KG1 (cell line): Measurements from ENCODE around the gene MAP4K4.

Experiments used
- DNase-seq: peaks from one replicate; lab custom pipeline; 2025; lab: John Stamatoyannopoulos, UW

Gene MAP4K4

DNA sequence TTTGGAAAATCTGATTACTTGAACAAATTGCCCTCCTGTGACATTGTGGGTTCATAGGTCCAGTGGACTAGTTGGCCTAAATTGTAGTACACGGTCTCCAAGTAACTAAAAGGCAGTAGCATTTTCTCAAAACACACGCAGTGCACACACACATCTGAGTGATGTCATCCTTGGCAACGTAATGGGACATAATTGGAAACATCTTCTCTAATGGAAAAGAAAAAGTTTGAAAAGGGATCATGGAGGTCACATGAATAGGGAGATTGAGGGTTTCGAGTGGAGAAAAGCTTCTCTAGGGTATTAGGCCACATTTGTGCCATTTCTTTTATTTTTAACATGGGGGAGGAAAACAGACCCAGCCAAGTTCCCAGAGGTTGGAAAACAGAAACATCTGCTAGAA lies 93.3 kb downstream of the MAP4K4 start:
- DNase-seq: no peak

DNA sequence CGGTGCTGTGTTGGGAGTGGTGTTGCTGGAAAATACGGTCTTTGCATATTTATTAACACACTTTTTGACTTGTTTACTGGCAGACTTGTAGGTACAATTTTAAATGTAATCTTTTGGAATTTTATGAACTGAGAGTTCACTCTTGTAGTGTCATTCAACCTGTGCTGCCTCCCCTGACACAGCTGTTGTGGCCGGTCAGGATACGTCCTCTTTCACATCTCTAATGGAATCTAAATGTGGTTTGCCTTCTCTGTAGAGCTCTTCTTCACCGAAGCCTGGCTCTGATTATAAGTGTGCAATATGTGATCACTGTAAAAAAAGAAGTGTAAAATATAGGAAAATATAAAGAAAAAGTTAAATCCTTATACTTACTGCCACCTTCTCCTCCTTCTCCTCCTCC lies 94.7 kb downstream of the MAP4K4 start:
- DNase-seq: no peak

DNA sequence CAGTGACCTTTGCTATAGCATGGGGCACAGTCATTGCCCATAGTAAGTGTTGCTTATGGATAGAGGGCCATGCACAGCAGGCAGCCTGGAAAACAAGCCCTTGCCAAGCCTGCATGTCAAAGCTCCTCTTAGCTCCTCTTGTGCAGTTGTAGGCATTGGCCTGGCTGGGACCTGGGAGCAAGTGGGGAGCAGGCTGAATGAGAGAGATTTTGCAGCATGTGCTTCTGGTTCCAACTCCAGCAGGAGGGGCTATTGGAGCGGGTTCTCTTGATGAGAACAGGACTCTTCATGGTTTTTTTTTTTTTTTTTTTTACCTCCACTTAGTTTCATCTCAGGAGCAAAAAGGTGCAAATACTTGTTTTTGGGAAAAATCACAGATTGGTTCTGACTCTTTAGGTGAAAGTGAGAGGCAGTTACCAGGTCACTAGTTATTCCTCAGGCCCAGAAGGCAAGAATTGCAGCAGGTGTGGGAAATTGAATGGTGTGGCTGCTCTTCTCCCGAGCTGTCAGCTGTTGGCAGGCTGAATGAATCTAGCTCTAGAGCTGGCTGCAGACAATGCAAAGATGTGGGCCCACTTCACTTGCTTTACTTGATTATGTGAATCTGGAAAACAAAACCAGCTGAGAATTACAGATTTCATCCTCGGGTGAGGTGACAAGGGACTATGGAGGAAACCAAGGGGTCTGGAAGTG lies 95.9 kb downstream of the MAP4K4 start:
- DNase-seq: no peak

DNA sequence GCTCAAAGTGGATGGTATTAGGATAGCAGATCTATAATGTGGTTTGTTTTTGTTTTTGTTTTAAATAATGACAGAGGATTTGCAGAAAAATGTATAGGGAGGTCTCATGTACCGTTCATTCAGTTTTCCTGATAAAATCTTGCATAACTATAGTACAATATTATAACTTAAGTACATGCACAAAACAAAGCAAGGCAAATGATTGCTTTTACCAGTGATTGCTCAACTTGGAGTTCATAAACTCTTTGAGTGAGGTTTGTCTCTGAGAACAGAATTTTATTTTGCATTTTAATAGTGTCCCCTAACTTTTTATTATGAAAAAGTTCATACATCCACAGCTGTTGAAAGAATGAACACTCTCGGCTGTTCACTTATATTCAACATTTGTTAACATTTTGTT lies 96.6 kb downstream of the MAP4K4 start:
- DNase-seq: no peak

DNA sequence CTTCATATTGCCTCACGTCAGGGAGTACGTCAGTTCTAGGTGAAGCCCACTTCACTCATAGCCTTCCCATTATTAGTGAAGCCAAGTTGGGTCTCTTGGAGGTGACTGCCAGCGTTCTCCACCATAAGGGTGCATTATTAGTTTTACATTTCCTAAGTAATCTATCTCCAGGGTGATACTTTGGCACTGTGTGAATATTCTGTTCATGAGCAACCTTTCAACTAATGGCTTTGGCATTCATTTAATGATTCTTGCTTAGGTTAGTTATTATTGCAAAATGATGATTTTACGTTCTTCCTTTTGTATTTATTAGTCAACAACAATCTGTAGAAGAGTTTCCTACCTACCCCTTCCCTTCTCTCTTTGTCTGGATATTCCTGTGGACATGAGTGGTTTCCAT lies 97.5 kb downstream of the MAP4K4 start:
- DNase-seq: no peak

DNA sequence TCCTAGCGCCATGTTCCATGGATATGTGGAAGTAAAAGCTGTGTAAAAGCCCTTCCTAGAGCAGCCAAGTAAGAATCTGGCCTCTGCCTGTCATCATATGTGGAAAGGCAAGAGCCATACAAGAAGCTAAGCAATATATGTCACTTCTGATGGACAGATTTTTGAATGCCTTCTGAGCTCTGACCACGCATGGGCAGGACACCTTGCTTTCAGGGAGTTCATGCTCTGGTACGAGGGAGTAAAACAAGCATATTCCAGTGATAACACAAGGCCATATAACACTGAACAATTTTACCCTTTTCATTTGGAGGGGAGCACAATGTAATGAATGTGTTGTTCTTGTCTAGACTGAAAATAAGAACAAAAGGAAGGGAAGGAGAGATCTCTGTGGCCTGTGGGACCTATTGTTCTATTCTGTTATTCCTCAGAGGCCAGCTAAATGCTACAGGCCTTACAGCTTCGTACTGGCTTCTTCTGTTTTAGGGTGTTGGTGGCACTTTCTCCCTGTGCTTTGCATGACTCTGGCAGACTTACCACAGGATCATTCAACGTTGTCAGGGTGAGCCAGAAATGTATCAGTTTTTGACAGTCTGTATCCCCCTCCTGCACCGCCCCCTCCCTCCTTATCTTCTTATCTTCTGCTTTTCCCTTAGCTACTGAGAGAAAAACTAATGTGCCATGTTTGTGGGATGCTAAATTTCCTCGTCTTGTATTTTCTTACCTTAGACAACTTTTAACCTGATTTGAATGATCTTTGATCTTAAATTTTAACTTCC lies 99.5 kb downstream of the MAP4K4 start:
- no peak for DNase-seq

DNA sequence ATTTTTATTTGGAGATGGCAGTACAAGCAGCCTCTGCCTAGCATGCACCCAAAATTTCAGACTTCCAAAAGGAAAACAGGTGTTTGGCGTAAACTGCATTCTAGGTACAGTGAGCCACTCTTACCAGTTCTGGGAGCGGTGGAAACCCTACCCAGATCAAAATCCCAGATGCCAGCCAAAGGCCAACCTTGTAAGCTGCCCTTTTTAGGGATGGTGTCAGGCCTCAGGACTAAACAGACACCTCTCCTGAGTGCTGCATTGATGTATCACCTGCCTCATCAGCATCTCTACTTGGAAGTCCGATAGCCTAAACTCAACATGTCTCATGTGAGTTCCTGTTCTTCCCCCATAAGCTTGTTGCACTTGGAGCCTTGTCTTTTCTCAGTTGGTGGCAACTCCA lies 104.0 kb downstream of the MAP4K4 start:
- no peak for DNase-seq

DNA sequence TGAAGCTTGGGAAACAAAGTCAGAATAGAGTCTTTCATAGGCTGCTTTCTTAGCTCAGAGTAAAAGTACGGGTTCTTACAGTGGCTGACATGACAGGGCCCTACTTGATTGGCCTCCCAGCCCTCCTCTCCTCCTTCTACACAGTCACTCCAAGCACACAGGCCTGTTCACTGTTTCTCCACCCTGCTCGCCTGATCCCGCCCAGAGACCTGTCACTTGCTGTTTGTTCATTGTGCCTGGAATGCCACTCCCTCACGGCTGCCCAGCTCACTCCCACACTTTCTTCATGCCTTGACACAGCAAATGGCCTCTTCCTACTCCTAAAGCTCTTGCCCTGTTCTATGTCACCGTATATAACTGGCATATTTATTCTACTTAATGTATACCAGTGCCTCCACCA lies 104.8 kb downstream of the MAP4K4 start:
- DNase-seq: no peak

DNA sequence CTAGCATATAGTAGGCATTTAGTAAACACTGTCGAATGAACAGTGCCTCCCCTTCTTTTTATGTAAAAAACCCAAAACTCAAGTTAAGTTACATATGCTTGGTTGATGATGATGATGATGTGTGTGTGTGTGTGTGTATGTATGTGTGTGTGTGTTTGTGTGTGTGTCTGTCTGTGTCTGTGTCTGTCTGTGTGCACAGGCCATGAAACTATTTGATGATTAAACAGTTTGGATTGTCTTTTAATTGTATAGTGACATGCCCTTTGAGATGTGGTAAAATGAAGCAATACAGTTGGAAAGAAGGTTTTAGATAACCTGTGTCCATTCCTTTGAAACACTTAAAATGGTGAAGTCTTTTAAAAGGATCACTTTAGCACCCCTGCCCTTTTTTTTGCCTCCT lies 105.6 kb downstream of the MAP4K4 start:
- DNase-seq: no peak

DNA sequence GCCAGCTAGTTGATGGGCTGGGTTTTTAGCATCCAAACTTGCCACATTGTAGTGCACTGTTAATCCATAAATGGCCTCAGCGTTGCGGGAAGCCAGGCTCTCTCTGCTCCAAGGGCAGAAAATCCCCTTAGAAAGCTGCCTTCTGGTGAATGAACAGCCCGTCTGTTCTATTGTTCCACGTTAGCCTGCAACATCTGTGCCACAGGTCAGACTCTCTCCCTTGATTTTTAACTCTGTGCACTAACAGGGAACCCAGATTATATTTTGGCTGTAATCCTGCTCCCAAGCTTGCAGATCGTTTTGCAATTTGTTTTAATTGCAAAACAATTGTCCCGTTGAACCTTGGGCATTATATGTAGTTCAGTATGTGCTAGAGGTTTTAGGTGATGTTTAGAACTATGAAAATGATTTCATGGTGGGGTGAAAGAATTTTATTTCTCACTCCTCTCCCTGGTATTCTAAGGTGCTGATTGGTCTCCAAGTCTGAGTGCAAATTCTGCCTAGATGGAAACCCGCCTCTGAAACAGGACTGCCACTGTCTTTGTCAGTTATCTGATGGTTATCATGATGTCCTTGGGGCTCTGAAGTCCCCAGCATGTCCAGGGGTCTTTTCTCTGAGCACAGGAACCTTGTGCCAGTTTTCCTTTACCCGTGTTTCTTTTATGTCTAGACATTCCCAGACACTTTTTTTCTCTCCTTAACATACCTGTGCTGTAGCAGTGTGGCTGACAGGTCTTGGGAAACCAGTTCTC lies 106.6 kb downstream of the MAP4K4 start:
- DNase-seq: no peak

DNA sequence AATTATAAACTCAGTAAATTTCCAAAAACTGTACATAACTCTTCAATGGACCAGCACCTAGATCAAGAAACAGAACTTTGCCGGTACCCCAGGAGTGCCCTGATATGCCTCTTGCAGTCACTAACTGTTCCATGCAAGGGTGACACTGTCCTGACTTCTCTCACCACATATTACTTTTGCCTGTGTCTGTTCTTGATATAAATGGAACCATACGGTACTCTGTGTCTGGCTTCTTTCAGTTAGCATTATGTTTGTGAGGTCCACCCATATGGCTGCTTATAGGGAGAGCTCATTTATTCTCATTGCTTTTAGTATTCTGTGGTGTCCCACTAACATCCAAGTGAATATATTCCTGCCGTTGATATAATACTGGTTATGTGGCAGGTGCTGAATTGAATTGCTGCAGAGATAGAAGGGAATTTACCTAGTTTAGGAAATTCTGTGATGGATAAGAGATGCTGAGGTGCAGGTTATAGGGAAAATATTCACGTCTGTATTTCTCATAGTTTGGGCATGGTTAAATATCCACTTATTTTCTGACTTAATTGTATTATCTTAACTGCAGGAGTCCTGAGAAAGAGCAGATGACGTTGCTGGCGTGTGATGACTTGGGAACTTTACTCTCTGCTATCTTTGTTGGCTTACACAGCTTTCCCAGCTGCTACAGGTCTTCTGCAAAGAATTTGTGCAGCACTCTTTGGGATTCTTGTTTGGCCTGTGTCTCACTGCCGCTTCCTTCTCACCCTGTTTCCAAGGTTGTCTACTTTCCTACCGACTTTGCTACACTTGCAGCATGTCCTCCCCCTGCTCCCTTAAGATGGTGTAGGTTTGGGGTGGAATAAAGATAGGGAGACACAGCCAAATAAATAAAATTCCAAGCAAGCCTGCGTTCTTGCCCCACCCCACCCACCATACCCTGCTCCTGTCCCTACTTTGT lies 107.9 kb downstream of the MAP4K4 start:
- DNase-seq: no peak

DNA sequence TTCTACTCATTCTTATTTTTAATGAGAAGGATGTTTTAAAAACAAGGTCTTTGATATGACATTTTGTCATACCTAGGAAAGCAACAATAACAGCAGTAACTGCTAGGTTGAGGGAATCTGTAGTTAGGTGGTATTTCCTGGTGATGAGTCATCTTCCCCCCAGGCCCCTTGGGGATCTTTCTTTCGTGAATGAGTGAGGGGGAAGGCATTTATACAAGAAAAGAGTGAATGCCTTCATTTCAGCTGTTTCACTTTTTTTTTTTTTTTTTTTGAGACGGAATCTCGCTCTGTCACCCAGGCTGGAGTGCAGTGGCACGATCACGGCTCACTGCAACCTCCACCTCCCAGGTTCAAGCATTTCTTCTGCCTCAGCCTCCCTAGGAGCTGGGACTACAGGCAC lies 108.6 kb downstream of the MAP4K4 start:
- DNase-seq: no peak

DNA sequence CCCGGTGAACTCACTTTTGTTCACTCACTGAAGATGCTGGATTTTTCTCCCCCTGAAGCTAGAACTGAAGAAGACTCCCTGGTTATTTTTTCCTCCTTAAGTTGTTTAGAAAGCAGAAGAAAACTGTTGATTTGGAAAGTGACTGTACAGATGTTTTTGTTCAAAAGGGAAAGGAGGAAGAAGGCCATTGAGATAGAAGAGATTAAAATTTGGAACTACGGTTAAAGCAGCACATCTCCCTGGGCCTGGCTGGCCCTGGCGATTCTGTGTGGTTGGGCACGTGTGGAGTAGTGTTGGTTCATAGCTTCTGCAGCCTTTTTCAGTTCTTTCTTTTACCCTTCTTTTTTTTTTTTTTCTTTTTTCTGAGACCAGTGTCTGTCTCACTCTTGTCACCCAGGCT lies 109.2 kb downstream of the MAP4K4 start:
- DNase-seq: no peak

DNA sequence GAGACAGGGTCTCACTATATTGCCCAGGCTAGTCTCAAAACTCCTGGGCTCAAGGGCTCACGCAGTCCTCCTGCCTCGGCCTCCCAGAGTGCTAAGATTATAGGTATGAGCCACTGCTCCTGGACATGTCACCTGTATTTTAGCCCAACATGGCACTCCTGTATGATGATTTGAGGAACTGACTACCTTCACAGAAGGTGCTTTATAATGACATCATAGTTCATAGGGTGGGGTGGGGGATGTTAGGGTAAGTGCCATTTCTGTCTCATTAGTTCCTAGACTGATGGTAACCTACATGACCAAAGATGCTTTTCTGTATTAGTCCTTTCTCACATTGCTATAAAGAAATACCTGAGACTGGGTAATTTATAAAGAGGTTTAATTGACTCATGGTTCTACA lies 109.7 kb downstream of the MAP4K4 start:
- no peak for DNase-seq

DNA sequence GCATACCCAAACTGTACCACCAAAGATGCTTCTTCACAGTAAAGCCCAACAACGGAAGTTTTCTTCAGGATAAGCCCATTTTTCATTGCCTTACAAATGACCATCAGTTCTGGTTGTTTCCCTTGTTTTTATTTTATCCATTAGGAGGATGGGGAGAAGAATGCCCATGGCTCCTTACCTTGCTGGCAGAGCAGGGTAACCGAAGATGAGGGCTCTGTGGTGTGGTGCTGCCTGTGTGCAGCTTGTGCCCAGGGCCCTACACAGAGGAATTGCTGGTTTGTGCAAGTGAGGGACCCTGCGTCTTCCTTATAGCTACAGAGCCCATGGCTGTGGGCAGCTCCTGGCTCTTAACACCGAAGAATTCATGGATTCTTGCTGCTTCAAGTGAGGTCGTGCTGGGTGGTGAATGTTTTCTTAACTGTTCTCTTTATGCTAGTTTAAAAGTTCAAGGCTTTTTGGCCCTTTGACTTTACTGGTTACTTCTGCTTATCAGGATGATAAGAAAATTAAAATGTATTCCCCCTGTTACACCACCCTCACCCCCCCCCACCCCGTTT lies 110.6 kb downstream of the MAP4K4 start:
- no peak for DNase-seq

DNA sequence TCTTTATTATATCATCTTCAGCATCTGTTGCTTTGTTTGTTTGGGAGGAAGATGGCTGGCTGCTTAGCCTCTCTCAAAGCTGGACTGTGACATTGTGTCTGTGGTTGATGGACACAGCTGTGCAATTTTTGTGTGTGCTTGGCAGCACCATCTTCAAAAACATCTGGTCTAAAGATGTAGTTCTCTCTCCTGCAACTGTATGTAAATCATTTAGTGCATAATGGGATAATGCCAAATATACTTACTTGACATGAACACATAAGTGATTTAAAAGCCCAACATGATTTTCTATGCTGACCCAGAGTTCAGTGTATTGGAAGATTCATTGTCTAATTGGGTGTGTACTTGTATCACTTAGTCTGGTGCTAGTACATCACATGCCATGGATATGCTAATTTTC lies 112.2 kb downstream of the MAP4K4 start:
- no peak for DNase-seq

DNA sequence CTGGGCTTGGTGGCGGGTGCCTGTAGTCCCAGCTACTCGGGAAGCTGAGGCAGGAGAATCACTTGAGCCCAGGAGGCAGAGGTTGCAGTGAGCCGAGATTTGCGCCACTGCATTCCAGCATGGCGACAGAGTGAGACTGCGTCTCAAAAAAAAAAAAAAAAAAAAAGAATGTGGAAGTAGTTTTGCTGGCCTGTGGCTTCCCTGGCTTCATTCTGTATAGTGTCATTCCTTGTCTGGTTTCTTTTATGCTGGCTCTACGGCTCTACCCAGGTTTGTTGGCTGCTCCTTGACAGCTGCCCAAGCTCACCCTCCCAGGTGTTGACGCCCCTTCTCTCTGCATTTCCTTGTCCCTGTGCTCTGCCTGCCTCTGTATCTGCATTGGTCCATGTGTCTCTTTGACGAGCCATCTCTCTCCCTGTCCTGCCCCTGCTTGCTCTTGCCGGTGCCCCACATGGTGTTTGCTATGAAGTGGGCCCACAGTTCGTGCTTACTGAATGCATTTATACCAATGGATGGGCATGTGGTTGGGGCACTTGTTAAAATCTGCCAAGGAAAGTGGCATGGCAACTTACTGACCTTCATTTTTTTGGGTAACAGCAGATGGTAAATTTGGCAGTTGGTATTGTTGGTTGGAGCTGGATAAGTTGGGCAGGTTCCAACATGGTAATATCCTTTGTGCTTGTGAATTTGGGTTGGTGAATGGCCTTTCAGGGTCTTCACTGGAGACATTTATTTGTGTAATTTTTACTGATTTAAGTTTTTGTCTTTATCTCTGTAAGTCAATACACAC lies 113.9 kb downstream of the MAP4K4 start:
- no peak for DNase-seq

DNA sequence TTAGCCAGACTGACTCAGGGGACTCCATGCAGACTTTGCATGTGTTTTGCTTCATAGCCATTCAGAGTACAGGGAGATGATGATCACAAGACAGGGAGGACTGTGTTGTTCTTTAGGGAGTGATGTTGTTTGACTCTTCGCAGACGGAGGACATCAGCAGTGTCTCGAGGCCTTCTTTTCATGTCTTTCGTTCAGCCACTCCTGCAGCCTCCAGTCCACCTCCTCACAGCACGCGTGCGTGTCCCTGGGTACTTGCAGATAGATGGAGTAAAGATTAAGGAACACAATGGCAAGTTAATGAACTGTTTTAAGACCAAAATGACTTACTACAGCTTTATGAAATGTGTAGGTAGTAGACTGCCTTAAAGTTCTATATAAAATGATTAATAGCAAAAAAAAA lies 114.7 kb downstream of the MAP4K4 start:
- DNase-seq: no peak

DNA sequence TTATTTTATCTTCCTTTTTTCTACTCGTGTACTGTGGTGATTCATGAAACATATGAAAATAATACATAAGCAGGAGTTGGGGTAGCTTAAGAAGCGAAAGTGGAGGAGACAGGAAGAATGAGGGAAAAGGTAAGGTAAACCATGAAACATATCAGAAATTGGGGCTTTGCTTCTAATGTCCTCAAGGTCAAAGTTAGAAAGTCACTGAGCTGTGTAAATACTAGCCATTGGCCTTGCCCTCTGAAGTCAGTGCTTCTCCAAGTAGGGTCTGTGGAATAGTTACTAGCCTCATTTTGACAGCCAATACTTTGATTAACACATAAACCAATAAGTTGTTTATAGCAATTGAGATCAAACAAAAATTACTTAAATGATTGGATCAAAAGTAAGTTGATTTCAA lies 117.2 kb downstream of the MAP4K4 start:
- DNase-seq: no peak

DNA sequence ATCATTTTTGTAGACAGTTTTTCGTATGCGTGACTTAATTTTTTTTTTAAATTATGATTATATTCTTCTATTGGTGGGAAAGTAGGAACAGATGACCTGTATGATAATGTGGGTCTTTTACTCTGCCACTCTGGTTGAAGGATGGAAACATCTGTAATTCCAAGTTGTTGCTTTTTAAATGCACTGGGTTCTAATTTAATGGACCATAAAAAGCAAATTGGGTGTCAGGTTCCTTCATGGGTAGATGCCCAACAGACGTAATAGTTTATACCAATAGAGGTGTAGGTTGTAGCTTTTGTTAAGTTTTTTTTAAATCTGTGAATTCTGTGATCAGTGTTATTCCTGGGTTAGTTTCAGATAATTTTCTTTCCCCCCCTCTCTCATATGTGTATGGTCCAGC lies 117.6 kb downstream of the MAP4K4 start:
- DNase-seq: no peak
